HT1080 (cell line): ENCODE data around the gene MACROD2. TPM values are rescaled to one million over a fixed set of nuclear protein-coding genes. Genes with fewer than 3 reads are reported as not detected.
A peak's percentile ranks its signal among the peaks of the same experiment; 100 is the strongest.

Experiments used
- DNase-seq: peaks from one replicate; pipeline ENCODE4 v3.0.0-alpha.2; 2015; ENCODE audit warnings: low read depth
- total RNA-seq: library from RNA; depleted of rRNA; stranded (reverse); fragments of >200 nt; shearing (Covaris generic); gene quantifications from 2 replicates; pipeline ENCODE4 v1.2.3, GENCODE V29; 2014

The MACROD2 gene
- total RNA-seq, 1 experiment from 2014 or later, result 1.2 TPM

GRCh38 chr20:15919118-15919517, 1923.8 kb downstream of the MACROD2 start:
- no peak for DNase-seq

- DNase-seq, result no peak
Measured at GRCh38 chr20:15921930-15922329, 1926.6 kb downstream of the MACROD2 start.

- DNase-seq, result no peak
Measured at GRCh38 chr20:15922556-15922955, 1927.2 kb downstream of the MACROD2 start.

GRCh38 chr20:15923030-15923776, 1927.9 kb downstream of the MACROD2 start:
- no peak for DNase-seq

- DNase-seq, result no peak
Measured at GRCh38 chr20:15924556-15924955, 1929.2 kb downstream of the MACROD2 start.

- no peak for DNase-seq
Measured at GRCh38 chr20:15925376-15925775, 1930.1 kb downstream of the MACROD2 start.

GRCh38 chr20:15927893-15928650, 1932.8 kb downstream of the MACROD2 start:
- DNase-seq, result no peak

- DNase-seq, result no peak
Measured at GRCh38 chr20:15928946-15929345, 1933.6 kb downstream of the MACROD2 start.

- peak; percentile 54 for DNase-seq
Measured at GRCh38 chr20:15930311-15931305, 1935.3 kb downstream of the MACROD2 start.

- no peak for DNase-seq
Measured at GRCh38 chr20:15931897-15932296, 1936.6 kb downstream of the MACROD2 start.

- no peak for DNase-seq
Measured at GRCh38 chr20:15937179-15937578, 1941.9 kb downstream of the MACROD2 start.

- no peak for DNase-seq
Measured at GRCh38 chr20:15938847-15939246, 1943.5 kb downstream of the MACROD2 start.

GRCh38 chr20:15940127-15940526, 1944.8 kb downstream of the MACROD2 start:
- DNase-seq, result no peak

GRCh38 chr20:15942130-15942529, 1946.8 kb downstream of the MACROD2 start:
- peak; percentile 86 for DNase-seq

- DNase-seq, result no peak
Measured at GRCh38 chr20:15945289-15945688, 1950.0 kb downstream of the MACROD2 start.

GRCh38 chr20:15949391-15949790, 1954.1 kb downstream of the MACROD2 start:
- DNase-seq, result no peak

- peak; percentile 65 for DNase-seq
Measured at GRCh38 chr20:15951658-15952057, 1956.3 kb downstream of the MACROD2 start.

- no peak for DNase-seq
Measured at GRCh38 chr20:15958142-15958541, 1962.8 kb downstream of the MACROD2 start.

- no peak for DNase-seq
Measured at GRCh38 chr20:15965165-15965564, 1969.8 kb downstream of the MACROD2 start.

GRCh38 chr20:15967334-15967733, 1972.0 kb downstream of the MACROD2 start:
- no peak for DNase-seq

GRCh38 chr20:15976047-15976736, 1980.9 kb downstream of the MACROD2 start:
- no peak for DNase-seq
